Inflammatory macrophage (primary cell): ENCODE measurements around the gene C14orf39.
"Not testable (repeated sequence)": the region's sequence is repeated elsewhere in the genome, so short reads cannot be mapped to it uniquely, and the experiment has no call there.

ENCODE experiments used
- DNase-seq, 2 donors: peaks; one replicate each; pipeline ENCODE4 v3.0.0-alpha.2; 2020 to 2022

The C14orf39 gene

GRCh38 chr14:60488175-60488574, 2.3 kb upstream of the C14orf39 start:
- no peak for DNase-seq

GRCh38 chr14:60487211-60487610, 1.3 kb upstream of the C14orf39 start:
- no peak for DNase-seq

- no peak for DNase-seq
Observed at GRCh38 chr14:60485057-60485597, 736 bp downstream of the C14orf39 start.

GRCh38 chr14:60482743-60483142, 3.1 kb downstream of the C14orf39 start:
- no peak for DNase-seq

GRCh38 chr14:60480248-60480647, 5.6 kb downstream of the C14orf39 start:
- DNase-seq: not testable (repeated sequence)

GRCh38 chr14:60455875-60456274, 30.0 kb downstream of the C14orf39 start:
- DNase-seq: no peak

- no peak for DNase-seq
Observed at GRCh38 chr14:60430276-60430675, 55.6 kb downstream of the C14orf39 start.

GRCh38 chr14:60420050-60420449, 65.8 kb downstream of the C14orf39 start:
- DNase-seq: no peak

- DNase-seq: not testable (repeated sequence)
Observed at GRCh38 chr14:60397550-60397949, 88.3 kb downstream of the C14orf39 start.

- DNase-seq: no peak
Observed at GRCh38 chr14:60396718-60397343, 89.0 kb downstream of the C14orf39 start.
